ENCODE measurements around the gene OR10W1. TPM values are rescaled to one million over a fixed set of nuclear protein-coding genes. Genes with fewer than 3 reads are reported as not detected.

The OR10W1 gene
- polyA plus RNA-seq, 1 of the 3 experiments (the other 2 are of a cell fraction): not detected

DNA sequence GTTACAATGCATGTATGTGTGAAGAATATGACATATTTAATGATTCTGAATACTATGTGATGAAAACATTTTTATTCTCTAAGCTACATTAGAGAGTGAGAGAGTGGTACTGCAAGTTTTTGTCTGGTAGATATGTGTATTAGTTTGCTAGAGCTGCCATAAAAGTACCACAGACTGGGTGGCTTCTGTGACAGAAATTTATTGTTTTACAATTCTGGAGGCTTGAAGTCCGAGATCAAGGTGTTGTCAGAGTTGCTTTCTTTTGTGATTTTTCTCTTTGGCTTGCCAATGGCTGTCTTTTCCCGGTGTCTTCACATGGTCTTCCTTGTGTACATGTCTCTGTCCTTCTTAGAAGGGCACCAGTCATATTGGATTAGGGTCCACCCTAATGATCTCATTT lies 6.9 kb upstream of the OR10W1 start:
- POLR2A ChIA-PET: no interaction called here
- H3F3A ChIP-seq (replicated peaks; ENCODE audit: insufficient read depth): no peaks in the 10 kb centered on the region
- 2% methylated on average over 2 of the region's 2 CpGs for WGBS (ENCODE audit: low lambda C conversion rate)
- no peaks in the 10 kb centered on the region for H3K9me2 ChIP-seq
- H4K20me1 ChIP-seq (ENCODE audit: insufficient read depth): no peaks in the 10 kb centered on the region
- H2AFZ ChIP-seq (ENCODE audit: low read depth): no peak overlapping the region
- no peak overlapping the region for H3K9ac ChIP-seq
- no peaks in the 10 kb centered on the region for H3K36me3 ChIP-seq (replicated peaks in 1 of 2; ENCODE audit: control insufficient read depth in 1 of 2, insufficient read depth in 2 of 2, low read length in 1 of 2)
- no peaks in the 10 kb centered on the region for H3K27me3 ChIP-seq (ENCODE audit: insufficient read depth)
- no peak overlapping the region for H3K27ac ChIP-seq (ENCODE audit: low read depth in 2 of 2, low read length in 1 of 2)
- H3K4me2 ChIP-seq: no peak overlapping the region
- no peaks in the 10 kb centered on the region for H3K4me1 ChIP-seq (ENCODE audit: control insufficient read depth in 1 of 2, insufficient read depth in 2 of 2, low read depth in 1 of 2, low read length in 1 of 2)
- no peak for DNase-seq
- TF ChIP-seq ELF1 (IDR thresholded peaks at IDR 0.05) (no peak), EZH2phosphoT487 (IDR thresholded peaks at IDR 0.05; ENCODE audit: borderline replicate concordance, low read depth) (no peak), GABPA (IDR thresholded peaks at IDR 0.05; ENCODE audit: low read depth) (no peak), SMC3 (IDR thresholded peaks at IDR 0.05; ENCODE audit: low read depth, low read length) (no peak), MXI1 (IDR thresholded peaks at IDR 0.05; ENCODE audit: low read depth, low read length) (no peak), POLR2AphosphoS5 (IDR thresholded peaks at IDR 0.05; ENCODE audit: low read depth, low read length) (no peak), TCF12 (IDR thresholded peaks at IDR 0.05) (no peak), CHD2 (IDR thresholded peaks at IDR 0.05; ENCODE audit: low read length, partially characterized antibody) (no peak), RFX5 (IDR thresholded peaks at IDR 0.05; ENCODE audit: low read length) (no peak), YY1 (IDR thresholded peaks at IDR 0.05; ENCODE audit: low read depth) (no peak), TEAD4 (IDR thresholded peaks at IDR 0.05; ENCODE audit: borderline replicate concordance, insufficient read depth) (no peak), SIN3A (IDR thresholded peaks at IDR 0.05; ENCODE audit: borderline replicate concordance, low read depth, low read length) (no peak), EP300 (IDR thresholded peaks at IDR 0.05; ENCODE audit: borderline replicate concordance in 1 of 2, low read depth in 1 of 2, low read length in 1 of 2) (no peak), TAF1 (IDR thresholded peaks at IDR 0.05; ENCODE audit: borderline replicate concordance, low read depth, low read length) (no peak)
- TF ChIP-seq, protein P1, sequence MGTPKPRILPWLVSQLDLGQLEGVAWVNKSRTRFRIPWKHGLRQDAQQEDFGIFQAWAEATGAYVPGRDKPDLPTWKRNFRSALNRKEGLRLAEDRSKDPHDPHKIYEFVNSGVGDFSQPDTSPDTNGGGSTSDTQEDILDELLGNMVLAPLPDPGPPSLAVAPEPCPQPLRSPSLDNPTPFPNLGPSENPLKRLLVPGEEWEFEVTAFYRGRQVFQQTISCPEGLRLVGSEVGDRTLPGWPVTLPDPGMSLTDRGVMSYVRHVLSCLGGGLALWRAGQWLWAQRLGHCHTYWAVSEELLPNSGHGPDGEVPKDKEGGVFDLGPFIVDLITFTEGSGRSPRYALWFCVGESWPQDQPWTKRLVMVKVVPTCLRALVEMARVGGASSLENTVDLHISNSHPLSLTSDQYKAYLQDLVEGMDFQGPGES (IDR thresholded peaks at IDR 0.05; ENCODE audit: low read depth, low read length): no peak
- TF ChIP-seq, protein P2, sequence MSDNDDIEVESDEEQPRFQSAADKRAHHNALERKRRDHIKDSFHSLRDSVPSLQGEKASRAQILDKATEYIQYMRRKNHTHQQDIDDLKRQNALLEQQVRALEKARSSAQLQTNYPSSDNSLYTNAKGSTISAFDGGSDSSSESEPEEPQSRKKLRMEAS (IDR thresholded peaks at IDR 0.05; ENCODE audit: low read depth): no peak
- TF ChIP-seq, protein P3, sequence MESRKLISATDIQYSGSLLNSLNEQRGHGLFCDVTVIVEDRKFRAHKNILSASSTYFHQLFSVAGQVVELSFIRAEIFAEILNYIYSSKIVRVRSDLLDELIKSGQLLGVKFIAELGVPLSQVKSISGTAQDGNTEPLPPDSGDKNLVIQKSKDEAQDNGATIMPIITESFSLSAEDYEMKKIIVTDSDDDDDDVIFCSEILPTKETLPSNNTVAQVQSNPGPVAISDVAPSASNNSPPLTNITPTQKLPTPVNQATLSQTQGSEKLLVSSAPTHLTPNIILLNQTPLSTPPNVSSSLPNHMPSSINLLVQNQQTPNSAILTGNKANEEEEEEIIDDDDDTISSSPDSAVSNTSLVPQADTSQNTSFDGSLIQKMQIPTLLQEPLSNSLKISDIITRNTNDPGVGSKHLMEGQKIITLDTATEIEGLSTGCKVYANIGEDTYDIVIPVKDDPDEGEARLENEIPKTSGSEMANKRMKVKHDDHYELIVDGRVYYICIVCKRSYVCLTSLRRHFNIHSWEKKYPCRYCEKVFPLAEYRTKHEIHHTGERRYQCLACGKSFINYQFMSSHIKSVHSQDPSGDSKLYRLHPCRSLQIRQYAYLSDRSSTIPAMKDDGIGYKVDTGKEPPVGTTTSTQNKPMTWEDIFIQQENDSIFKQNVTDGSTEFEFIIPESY (IDR thresholded peaks at IDR 0.05; ENCODE audit: borderline replicate concordance, low read depth): no peak
- TF ChIP-seq, protein P4, sequence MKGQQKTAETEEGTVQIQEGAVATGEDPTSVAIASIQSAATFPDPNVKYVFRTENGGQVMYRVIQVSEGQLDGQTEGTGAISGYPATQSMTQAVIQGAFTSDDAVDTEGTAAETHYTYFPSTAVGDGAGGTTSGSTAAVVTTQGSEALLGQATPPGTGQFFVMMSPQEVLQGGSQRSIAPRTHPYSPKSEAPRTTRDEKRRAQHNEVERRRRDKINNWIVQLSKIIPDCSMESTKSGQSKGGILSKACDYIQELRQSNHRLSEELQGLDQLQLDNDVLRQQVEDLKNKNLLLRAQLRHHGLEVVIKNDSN (IDR thresholded peaks at IDR 0.05; ENCODE audit: borderline replicate concordance, low read depth): no peak
- no peaks in the 10 kb centered on the region for H3K9me3 ChIP-seq
- no peaks in the 10 kb centered on the region for H3K79me2 ChIP-seq (ENCODE audit: insufficient read depth)
- CTCF ChIA-PET: interaction anchor here (0.6 kb wide), 1 partner anchor 251 kb away, joined by 3 read pairs; no protein-coding TSS in a partner anchor
- no peak overlapping the region for H3K4me3 ChIP-seq (ENCODE audit: low read depth in 2 of 2, low read length in 1 of 2)
